HCT116 (cell line): ENCODE data around the gene ILDR2.

Experiments
- ELF1 ChIP-seq: IDR thresholded peaks from 2 replicates; pipeline ENCODE4 v1.6.1; 2012; ENCODE audit warnings: low read depth, borderline replicate concordance
- EZH2 ChIP-seq: fragments of 200-600 bp; sonication (generic); IDR thresholded peaks from 2 replicates; pipeline ENCODE4 v1.6.1; 2017; ENCODE audit warnings: antibody characterized with exemption, mixed run types
- EZH2phosphoT487 ChIP-seq: fragments of 200-600 bp; IDR thresholded peaks from 2 replicates; pipeline ENCODE4 v1.6.1; 2018; ENCODE audit warnings: antibody characterized with exemption, borderline replicate concordance
- JUND ChIP-seq: IDR thresholded peaks from 2 replicates; pipeline ENCODE4 v1.6.1; 2012
- POLR2A ChIP-seq: IDR thresholded peaks from 2 replicates; pipeline ENCODE4 v1.7.0; 2011; ENCODE audit warnings: borderline replicate concordance; ENCODE audit not compliant: insufficient read depth, insufficient read length; ENCODE audit errors: extremely low read depth
- POLR2AphosphoS5 ChIP-seq: IDR thresholded peaks from 2 replicates; pipeline ENCODE4 v1.6.1; 2011; ENCODE audit warnings: mild to moderate bottlenecking, low read depth, low read length, moderate library complexity
- RAD21 ChIP-seq: IDR thresholded peaks from 2 replicates; pipeline ENCODE4 v1.6.1; 2012; ENCODE audit warnings: low read depth, mild to moderate bottlenecking
- SIN3A ChIP-seq: IDR thresholded peaks from 2 replicates; pipeline ENCODE4 v1.6.1; 2012; ENCODE audit warnings: low read depth
- SP1 ChIP-seq: IDR thresholded peaks from 2 replicates; pipeline ENCODE4 v1.6.1; 2012; ENCODE audit warnings: low read depth
- YY1 ChIP-seq: IDR thresholded peaks from 2 replicates; pipeline ENCODE4 v1.6.1; 2011; ENCODE audit warnings: low read length, low read depth, moderate library complexity, mild to moderate bottlenecking; ENCODE audit not compliant: insufficient replicate concordance; ENCODE audit errors: extremely low read depth
- ZFX ChIP-seq: fragments of 450-650 bp; IDR thresholded peaks from 2 replicates; pipeline ENCODE4 v1.6.1; 2017
- TF ChIP-seq, protein P1 (sequence below), 3 experiments: fragments of 200-600 bp in 1 of 3; sonication (generic) in 1 of 3; IDR thresholded peaks in 2 of 3; conservative IDR thresholded peaks in 1 of 3; 2 replicates each; pipeline ENCODE4 v1.5.1; 2012 to 2017; ENCODE audit warnings: low read depth in 2 of 3, low read length in 2 of 3, antibody characterized with exemption in 1 of 3, borderline replicate concordance in 1 of 3, control low read depth in 1 of 3, mild to moderate bottlenecking in 1 of 3, mixed read lengths in 1 of 3, mixed run types in 1 of 3, moderate library complexity in 1 of 3; ENCODE audit not compliant: insufficient read depth in 1 of 3
- TF ChIP-seq, protein P2 (sequence below): IDR thresholded peaks from 2 replicates; pipeline ENCODE4 v1.6.1; 2012

DNA sequence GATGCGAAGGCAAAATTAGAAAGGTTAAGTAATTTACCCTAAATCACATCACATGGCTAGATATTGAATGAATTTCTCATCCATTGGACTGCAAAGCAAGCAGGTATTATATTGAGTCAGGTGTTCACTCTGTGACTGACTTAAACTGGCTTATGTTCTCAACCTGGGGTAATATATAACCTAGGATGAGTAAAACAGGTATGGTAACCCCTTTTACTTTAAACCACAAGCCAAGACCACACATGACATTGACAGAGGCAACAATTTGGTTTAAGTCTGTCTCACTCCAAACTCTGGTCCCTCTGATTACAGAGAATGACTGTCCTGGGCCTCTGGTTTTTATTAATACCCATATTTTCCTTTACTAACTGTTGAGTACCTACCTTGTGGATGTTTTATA, 47.0 kb upstream of the ILDR2 start:
- TF ChIP-seq SP1 (no peak), SIN3A (no peak), EZH2 (no peak), ELF1 (no peak), EZH2phosphoT487 (no peak), JUND (no peak), ZFX (no peak), YY1 (no peak), POLR2A (no peak), RAD21 (no peak), POLR2AphosphoS5 (no peak)
- TF ChIP-seq, protein P1, sequence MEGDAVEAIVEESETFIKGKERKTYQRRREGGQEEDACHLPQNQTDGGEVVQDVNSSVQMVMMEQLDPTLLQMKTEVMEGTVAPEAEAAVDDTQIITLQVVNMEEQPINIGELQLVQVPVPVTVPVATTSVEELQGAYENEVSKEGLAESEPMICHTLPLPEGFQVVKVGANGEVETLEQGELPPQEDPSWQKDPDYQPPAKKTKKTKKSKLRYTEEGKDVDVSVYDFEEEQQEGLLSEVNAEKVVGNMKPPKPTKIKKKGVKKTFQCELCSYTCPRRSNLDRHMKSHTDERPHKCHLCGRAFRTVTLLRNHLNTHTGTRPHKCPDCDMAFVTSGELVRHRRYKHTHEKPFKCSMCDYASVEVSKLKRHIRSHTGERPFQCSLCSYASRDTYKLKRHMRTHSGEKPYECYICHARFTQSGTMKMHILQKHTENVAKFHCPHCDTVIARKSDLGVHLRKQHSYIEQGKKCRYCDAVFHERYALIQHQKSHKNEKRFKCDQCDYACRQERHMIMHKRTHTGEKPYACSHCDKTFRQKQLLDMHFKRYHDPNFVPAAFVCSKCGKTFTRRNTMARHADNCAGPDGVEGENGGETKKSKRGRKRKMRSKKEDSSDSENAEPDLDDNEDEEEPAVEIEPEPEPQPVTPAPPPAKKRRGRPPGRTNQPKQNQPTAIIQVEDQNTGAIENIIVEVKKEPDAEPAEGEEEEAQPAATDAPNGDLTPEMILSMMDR (IDR thresholded peaks at IDR 0.05 in 2 of 3, conservative IDR thresholded peaks at IDR 0.05 in 1 of 3; ENCODE audit: borderline replicate concordance in 1 of 3, insufficient read depth in 1 of 3, low read depth in 2 of 3, low read length in 2 of 3): no peak
- TF ChIP-seq, protein P2, sequence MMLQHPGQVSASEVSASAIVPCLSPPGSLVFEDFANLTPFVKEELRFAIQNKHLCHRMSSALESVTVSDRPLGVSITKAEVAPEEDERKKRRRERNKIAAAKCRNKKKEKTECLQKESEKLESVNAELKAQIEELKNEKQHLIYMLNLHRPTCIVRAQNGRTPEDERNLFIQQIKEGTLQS: no peak
